NCI-H1417 treated with DMSO at 0.1 percent for 48 hours (cell line): ENCODE results near the gene PARP3.
A peak's percentile ranks its signal among the peaks of the same experiment; 100 is the strongest.
"Not testable (repeated sequence)": the region's sequence is repeated elsewhere in the genome, so short reads cannot be mapped to it uniquely, and the experiment has no call there.

Source experiments
- DNase-seq: peaks from one replicate; lab custom pipeline; 2025; lab: John Stamatoyannopoulos, UW

PARP3 gene

DNA sequence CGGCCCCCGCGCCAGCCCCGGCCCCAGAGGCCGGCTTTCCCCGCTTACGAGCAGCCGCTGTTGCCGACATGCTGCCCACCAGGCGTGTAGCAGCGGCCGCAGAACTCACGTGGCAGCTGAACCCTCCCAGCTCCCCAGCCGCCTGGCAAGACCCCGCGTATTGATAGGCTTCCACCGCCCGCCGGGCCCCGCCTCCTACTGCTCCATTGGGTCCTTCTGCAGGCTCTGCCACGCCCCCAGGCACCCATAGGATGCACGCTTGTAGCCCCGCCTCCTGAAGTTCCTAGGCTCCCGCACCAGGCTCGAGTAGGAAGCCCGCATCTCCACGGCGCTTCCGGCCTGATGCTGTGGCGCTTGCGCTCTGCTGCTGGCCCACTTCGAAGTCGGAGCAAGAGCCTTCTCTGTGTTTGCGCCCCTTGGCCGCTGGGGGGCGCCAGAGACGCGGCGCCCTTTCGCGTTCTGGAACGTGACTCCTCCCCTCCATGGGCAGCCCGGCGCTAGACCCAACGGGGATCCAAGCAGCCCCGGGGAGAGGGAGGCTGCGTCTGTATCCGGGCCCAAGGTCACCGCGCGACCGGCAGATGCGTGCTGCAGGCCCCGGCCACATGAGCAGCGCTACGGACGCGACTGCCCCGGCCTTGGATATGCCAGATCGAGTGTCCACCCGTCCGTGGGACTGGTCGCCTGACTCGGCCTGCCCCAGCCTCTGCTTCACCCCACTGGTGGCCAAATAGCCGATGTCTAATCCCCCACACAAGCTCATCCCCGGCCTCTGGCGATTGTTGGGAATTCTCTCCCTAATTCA is at the start of gene PARP3, which contains the start of gene RRP9:
TSS of gene PARP3 (plus strand) at position 566 of the 805 bp plus-strand sequence. CDS start 993 bp downstream, outside the sequence.
TSS of gene RRP9 (minus strand) at position 107 of the 805 bp plus-strand sequence. CDS start at position 70, 37 bp downstream.
- peak; percentile 82 for DNase-seq

DNA sequence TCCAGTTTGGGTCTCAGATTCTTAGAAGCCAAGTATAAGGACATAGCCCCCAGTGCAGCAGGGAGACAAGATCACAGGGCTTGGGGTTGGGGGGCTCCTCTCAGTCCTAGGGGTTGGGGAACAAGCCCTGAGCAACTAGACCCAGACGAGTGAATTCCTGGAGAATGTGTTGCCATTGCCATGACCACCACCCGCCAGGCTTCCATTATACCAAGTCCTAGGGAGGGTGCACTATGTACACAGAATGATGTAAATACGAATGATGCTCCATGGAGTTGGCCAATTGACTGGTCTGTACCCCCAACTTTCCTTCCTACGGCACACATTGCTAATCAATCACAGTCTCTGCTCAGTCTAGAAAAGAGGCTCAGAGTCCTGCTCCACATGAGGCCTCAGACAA is 47.8 kb upstream of the PARP3 start:
- no peak for DNase-seq

DNA sequence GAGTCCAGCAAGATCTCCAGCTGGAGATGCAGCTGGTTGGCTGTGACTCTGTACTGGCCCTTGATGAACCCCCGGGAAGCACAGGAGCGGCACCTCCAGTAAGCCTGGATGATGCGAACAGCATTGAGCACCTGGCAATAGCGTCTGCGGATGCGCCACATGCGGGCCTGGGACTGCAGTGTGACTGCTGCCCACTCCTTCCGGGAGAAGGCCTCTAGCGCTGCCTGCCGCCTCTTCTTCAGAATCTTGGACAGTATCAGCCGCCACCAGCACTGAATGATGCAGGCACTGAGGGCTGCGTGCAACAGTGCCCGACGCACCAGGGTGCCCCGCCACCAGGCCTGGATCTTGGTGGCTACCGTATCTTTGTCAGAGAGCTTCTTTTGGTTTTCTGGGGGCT is 47.2 kb upstream of the PARP3 start:
- DNase-seq: no peak

DNA sequence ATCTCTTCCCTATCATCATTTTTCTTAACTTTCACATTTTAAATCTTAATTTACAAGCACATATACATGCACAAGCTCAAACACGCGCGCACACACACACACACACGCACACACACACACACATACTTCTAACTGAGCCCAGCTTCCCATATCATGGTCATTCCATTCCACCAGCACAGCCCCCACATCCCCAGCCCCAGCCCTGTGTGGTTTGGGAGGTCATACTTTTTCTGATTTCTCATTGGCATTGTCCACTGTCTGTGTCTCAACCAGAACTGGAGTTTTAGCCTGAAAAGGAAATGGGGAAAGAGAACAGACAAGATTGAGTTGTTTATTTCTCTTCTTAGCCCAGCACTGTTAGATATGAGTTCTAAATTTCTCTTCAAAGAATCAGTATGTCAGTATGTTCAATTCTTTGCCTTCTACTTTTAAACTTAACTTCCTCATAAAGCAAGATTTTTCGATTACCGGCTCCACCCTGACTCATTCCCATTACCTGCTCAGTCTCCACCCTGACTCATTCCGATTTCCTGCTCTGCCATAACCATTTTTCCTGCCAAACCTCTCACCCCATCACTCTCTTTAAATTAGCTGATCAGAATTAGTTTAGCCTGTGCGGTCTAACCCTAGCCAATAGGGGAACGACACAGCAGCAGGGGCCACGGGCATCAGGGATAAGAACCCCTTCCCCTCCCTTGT is 45.4 kb upstream of the PARP3 start:
- no peak for DNase-seq

DNA sequence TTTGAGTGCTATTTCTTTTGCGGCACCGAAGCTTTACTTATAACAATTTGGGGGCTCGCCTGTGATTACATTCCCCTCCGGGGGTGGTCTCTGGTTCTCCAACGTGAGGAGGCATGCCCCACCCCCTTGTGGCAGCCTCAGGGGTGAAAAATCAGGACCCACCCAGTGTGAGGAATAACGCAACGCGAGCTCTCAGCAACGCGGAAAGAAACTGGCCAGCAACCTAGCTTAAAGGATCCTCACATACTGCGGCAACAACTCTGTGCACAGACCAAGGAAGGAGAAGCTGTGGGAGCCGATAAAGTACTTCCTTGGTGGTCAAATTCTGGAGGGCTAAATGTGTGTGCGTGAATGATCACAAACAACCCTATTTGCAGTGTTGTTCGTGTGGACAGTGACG is 44.8 kb upstream of the PARP3 start:
- no peak for DNase-seq

DNA sequence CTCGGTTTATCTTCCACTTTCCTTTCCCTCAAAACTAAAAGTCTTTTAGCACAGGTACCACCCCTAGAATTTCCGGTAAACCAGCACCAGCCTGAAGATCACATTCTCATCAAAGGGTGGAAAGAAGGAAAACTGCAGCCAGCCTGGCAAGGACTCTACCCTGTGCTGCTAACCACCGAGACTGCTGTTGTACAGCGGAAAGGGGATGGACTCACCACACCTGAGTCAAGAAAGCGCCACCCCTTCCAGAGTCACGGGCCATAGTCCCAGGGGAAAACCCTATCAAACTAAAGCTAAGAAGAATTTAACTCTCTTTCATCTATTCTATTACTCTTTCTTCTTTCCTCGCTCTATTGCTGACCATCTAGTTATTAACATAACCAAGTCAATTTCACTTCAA is 42.1 kb upstream of the PARP3 start:
- not testable (repeated sequence) for DNase-seq

DNA sequence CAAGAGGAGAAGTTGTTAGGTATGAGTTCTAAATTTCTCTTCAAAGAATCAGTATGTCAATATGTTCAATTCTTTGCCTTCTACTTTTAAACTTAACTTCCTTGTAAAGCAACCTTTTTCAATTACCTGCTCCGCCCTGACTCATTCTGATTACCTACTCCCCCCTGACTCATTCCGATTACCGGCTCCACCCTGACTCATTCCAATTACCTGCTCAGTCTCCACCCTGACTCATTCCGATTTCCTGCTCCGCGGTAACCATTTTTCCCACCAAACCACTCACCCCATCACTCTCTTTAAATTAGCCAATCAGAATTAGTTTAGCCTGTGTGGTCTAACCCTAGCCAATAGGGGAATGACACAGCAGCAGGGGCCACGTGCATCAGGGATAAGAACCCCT is 39.8 kb upstream of the PARP3 start:
- DNase-seq: not testable (repeated sequence)

DNA sequence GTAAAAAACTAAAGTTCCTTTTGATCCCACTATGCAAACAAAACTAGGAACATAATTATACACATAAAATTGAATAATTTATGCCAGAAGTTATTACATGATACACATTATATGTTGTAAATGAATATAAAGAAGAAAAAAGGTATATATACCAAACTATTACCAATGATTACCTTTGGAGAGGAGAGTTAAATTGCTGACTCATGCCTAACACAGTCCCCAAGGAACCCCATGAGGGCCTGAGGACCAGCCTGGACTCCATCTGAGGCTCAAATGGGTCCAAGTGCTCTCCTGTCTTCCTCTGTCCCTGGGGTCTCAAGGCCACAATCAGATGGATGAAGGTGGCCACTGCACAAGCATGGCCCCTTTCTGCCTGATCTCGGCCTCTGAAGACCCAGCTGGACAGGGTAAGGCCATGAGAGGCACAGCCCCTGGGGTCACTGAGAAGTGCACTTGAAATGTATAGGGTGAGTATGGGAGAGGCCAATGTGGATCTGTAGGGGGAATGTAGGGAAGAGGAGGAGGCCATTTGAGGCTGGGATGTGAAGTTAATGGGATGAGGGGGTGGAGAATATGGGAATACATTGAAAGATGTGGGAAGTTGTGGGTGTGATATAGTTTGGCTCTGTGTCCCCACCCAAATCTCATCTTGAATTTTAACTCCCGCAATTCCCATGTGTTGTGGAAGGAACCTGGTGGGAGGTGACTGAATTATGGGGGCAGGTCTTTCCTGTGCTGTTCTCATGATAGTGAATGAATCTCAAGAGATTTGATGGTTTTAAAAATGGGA is 37.9 kb upstream of the PARP3 start:
- DNase-seq: no peak

DNA sequence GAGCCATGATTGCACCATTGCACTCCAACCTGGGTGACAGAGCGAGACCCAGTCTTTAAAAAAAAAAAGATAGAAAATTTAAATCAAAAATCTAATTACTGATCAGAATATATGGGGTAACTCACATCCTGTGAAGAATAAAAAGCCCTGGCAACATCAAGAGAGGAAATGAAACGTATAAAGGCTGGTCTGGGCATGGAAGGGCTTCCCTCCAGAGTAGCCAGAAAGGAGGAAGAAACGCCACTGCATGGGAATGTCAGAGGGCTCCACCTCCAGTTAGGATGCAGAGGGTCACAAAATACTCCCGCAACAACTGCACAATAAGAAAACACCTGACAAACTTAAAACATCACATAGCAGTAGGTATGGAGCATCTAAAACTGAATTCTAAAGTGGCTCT is 34.1 kb upstream of the PARP3 start:
- no peak for DNase-seq

DNA sequence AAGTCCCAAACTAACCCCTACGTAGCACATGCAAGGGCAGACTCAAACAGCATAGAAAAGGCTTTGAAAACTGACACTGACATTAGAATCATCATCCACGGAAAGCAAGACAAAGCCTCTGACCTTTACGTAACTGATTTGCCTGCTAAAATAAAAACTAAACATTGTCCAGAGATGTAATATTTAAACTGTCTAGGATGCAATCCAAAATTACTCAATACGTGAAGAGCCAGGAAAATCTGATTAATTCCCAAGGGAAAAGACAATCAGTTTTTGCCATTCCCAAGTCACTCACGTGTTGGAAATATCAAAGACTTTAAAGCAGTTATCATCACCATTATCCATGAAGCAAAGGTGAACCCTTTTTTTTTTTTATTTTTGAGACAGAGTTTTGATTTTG is 25.7 kb upstream of the PARP3 start:
- DNase-seq: no peak

DNA sequence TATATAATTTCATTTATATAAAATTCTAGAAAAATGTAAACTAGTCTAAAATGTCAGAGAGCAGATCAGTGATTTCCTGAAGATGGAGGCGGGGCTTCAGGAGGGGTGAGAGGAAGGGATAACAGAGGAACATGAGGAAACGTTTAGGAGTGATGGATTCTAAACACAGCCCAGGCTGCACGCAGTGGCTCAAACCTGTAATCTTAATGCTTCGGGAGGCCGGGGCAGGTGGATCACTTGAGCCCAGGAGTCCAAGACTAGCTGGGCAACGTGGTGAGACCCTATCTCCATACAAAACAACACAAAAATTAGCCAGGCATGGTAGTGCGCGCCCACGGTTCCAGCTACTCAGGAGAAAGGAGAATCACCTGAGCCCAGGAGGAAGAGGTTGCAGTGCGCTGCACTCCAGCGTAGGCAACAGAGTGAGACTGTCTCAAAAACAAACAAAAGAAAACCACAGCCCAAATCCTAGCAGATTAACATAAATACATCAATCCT is 21.0 kb upstream of the PARP3 start:
- no peak for DNase-seq

DNA sequence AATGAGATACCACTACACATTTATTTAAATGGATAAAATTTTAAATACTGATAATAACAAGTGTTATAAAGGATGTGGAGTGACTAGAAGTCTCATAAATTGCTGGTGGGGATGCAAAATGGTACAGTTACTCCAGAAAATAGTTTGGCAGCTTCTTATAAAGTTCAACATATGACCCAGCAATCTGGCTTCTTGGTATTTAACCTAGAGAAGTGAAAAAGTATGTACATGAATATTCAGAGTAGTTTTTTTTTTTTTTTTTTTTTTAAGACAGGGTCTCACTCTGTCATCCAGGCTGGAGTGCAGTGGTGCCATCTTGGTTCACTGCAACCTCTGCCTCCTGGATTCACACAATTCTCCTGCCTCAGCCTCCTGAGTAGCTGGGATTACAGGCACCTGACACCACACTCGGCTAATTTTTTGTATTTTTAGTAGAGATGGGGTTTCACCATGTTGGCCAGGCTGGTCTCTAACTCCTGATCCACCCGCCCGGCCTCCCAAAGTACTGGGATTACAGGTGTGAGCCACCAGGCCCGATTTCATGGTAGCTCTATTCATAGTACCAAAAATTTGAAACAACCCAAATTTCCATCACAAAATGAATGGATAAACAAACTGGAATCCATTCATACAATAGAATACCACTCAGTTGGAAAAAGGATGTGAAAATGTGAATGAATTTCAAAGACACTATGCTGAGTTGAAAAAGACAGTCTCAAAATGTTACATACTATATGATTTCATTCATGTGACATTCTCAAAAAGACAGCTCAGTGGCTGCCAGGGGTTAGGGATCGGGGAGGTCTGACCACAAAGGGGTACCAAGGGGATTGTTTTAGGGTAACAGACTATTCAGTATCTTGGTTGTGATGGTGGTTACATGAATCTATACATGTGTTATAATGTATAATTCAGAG is 14.8 kb upstream of the PARP3 start:
- no peak for DNase-seq

DNA sequence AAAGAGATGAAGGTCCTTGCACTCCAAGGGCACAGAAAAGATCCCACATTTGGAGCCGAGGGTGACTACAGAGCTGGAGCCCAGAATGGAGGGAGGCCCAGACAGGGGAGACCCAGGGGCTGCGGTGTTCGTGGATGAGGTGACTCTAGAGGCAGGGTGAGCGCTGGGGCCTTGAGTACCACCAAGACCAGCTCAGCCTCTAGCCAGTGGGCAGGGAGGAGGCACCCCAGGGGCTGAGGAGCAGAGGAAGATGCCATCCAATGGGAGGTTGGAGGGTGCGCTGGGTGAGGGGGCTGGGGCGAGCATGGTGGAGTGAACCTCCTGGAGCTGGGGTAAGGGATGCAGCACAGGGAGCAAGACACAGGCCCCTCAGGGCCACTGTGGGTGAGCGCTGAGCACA is 13.7 kb upstream of the PARP3 start:
- DNase-seq: no peak

DNA sequence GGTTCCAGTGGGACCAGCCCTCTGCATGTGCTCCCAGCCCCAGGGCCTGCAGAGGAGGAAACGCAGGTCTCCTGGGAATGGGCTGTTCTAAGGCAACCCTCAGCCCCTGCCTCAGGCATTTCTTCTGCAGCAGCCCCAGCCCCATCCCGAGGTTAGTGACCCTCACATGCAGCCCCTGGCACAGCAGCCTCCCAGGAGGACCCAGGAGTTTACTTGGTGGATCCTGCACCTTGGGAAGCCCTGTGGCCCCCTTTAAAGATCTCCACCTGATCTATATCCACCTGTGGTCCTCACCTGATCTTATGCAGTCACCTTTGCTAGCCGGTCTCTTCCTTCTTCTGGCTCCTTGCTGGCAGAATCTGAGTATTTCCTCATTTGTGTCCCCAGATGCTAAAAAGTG is 13.2 kb upstream of the PARP3 start:
- not testable (repeated sequence) for DNase-seq

DNA sequence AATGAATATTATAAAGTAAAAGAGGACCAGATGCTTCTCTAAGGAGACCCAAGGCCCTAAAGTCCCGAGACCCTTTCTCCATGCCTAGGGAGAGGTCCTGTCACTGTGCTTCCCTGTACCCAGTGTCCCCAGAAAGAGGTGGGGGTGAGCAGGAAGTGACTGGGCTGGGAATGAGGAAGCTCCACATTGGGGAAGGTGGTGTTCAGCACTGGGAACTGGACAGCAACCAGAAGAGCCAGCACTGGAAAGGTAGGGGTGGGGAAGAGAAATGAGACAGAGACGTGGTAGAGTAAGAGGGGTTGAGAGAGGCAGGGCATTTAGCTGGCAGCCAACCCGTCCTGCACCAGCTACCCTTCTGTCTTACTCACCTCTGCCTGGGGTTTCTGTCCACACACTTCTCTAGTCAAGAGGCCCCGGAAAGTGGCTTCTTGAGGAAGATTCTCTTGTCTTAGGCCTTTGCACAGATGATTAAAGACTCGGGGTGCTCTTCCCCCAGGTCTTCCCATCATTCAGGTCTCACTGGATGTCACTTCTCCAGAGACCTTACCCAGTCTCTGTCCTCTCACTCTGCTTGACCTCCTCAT is 12.7 kb upstream of the PARP3 start:
- DNase-seq: no peak

DNA sequence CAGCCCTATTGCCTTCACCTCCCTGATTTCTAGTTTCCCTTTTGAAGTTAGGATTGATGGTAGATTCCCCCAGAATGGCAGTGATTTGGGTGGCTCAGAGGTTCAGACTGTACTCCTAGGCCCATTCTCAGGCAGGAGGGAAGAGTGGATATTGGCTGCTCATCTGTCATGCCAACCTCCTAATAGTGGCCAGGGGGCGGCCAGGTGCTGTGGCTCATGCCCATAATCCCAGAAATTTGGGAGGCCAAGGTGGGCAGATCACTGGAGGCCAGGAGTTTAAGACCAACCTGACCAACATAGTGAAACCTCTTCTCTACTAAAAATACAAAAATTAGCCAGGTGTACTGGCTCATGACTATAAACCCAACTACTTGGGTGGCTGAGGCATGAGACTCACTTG is 11.7 kb upstream of the PARP3 start:
- DNase-seq: no peak

DNA sequence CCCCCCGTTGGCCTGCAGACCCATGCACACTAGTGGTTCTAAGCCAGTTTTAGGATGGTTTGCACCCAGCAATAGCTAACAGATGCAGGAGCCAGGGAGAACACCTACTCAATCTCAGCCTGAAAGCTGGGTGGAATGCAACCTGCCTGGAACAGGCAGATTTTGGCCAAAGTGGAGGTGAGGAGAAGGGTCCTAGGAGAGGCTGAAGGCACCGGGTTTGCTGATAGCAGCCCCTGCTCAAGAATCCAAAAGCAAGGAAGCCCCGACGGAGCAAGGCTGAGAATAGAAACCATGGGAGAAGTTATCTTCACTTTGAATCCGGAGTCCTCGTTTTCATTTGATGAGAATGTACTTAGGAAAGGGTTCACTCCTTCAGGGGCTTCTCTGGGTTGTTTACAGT is 10.4 kb upstream of the PARP3 start:
- DNase-seq: no peak

DNA sequence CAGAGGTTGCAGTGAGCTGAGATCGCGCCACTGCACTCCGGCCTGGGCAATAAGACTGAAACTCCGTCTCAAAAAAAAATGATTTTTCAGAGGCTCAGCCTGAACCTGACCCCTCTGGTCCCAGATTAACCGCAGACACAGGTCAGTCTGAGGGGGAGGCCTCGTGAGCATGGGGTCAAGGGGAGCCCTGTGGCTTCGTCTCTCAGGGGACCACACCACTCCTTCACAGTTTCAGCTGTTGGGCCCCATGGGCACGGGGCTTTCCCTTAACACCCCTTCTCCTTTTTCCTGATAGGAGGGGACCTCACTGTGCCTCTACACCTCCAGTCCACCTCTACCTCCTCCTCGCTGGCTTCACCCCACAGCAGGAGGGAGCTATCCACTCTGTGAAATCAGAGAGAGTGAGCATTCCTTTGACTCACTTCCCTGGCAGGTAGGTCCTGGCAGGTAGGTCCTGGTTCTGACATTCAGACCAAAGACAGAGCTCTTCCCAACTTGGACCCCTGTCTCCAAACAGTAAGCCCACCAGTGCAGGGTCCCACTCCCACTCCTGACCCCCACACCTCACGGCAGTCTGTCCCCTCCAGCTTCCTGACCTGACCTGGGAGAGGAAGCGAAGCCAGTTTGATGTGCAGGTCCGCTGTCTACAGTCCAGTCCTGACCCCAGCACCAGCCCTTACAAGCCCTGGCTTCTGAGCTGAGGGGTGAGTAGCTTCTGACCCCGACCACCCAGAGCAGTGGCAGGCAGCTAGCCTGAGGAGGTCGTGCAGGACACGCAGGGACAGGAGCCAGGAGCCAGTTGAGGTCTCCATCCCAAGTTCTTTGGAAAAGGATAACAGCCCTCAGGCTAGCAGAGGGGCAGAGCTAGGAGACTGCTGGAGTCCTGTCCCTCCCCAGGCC is 9.4 kb upstream of the PARP3 start:
- DNase-seq: no peak

DNA sequence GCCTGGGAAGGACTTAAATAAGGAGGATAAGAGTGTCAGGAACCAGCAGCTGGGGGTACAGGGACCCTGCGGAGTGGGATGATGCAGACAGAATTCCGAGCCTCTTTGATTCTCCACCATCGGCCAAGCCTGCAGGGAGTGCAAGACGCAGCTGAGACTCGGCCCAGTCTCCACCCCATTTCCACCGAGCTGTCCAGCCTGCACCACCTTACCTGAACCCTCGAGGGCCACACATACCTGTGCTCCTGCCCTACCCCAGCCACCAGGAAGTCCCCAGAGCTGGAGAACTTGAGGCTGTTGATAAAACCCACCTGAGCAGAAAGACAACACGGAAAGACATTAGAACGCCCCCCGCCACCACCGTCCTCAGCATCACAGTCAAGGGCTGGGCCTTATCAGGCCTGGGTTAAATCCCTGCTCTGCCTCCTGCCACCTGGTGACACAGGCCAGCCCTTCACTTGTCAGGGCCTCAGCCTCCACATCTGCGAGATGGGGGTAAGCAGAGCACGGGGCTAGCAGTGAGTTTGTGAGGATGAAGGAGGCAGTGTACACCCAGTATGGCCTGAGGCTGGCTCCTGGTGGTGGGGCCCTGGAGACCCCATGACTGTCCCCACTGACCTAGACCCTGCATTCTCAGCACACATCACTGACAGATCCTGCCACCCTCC is 8.6 kb upstream of the PARP3 start:
- no peak for DNase-seq
